Superior temporal gyrus (tissue), 1 donor: ENCODE measurements around the gene CHAF1A.

Experiments
- DNase-seq: peaks from one replicate; pipeline ENCODE4 v3.0.0-alpha.2; 2016; ENCODE audit errors: extremely low spot score

CHAF1A gene

DNA sequence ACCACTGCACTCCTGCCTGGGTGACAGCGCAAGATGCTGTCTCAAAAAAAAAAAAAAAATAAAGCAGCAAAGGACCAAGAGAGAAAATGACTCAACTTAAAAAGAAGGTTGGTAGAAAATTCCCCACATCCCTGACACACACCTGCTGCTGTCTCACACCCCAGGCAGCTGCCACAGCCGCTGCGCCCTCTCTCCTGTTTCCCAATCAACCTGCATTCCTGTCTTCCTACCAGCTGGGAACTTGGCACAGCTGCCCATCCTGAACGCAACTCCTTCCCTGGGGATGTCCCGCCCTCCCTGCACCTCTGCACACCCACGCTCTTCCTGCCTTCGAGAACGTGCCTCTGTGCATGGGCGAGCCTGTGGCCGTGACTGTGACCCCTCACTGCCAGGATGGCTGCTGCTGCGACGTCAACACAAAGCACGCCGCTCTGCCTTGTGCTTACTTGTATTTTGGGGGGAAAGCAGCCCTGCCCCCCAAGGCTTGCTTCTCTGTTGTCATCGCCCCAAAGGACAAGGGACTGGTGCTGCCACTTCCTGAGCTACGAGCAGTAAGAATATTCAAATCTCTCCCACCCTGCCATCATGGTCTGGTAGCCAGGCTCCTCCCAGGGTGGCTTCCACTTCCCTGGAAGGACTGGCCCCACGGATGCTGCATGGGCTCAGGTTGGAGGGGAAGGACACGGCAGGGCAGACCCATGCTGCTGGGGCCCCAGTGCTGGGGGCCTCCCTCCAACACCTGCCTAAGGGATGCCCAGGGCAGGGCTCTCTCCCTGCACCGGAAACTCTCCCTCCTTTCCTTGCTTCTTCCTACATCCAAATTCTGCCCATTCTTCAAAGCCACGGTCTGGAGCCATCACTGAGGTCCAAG lies 22.8 kb upstream of the CHAF1A start:
- no peak for DNase-seq

DNA sequence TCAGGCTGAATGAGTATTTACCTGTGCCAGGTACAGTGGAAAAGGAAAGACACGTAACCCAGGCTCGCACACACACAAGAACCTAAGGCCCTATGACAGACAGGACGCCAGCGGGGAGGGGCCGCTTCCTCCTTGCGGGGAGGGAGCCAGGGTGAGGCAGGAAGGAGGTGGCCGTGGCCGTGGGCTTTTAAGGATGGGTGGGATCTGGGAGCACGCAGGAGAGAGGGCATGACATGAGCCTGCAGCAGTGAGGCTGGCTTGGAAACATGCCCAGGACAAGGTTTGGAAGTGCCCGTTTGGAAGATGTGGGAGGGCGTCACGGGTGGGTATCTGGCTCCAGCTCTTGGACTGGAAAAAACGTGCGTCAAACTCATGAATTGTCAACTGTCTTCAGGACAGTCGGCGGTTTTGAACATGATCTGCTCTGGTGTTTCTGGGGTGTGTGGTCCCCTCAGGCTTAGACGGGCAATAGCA lies 22.1 kb upstream of the CHAF1A start:
- no peak for DNase-seq

DNA sequence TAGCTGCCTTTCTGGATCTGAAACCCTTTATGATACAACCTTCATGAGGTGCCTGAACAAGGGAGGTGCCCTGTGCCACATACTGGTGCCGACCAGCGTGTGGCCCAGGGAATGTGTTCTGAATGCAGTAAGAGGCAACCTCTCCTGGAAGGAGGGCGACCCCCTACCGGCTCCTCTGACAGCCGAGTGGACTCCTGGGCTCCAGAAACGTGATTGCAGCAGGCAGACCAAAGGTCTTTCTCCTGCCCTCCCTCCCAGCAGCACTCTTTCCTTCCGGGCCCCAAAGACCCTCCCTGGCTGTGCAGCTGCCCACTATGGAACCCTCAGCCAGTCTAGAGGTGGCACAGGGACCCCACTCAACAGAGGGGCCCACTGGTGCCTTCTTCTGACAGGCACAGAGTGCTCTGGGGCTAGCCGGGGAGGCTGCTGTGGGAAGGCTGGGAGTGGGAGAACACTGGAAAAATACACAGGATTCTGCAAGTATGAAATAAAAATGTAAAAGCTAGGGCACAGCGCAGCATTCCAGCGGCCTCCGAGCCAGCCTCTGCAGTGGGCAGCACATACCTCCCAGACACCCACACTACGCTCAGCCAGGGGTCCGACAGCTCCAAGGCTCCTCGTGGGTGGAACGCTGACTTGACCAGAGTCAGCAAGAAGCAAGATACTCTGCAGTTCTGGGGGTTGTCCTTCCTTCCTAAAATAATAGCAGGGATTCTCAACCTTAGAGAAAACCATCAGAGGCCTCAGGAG lies 17.0 kb upstream of the CHAF1A start:
- no peak for DNase-seq

DNA sequence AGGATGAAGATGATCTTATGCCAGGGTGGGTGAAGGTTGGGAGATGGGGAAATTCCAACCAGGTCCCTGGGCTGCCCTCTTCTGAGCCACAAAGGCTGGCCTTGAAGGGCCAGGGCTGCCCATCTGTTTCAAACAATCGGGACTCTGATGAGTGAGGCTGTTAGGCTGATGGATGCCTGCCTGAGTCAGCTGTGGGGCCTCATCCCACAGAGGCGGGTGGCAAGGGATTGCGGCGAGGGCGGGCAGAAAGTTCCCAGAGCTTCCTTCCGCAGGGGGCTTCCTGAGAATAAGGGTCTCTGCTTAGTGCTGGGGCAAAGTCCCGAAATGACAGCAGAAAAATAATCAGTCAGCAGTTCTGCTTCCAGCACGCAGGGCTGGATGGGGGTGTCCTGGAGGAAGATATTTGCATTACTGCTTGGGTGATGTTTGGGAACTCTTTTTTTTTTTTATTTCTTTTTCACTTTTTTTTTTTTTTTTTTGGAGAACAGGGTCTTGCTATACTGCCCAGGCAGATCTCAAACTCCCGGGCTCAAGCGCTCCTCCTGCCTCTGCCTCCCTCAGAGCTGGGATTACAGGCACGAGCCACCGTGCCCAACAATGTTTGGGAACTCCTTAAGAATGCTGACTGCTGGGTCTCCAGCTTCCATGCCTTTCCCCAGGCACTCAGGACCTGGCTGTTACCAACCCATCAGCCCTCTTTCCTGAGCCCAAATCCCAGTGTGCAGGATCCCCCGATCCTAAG lies 16.2 kb upstream of the CHAF1A start:
- peak; percentile 79 for DNase-seq

DNA sequence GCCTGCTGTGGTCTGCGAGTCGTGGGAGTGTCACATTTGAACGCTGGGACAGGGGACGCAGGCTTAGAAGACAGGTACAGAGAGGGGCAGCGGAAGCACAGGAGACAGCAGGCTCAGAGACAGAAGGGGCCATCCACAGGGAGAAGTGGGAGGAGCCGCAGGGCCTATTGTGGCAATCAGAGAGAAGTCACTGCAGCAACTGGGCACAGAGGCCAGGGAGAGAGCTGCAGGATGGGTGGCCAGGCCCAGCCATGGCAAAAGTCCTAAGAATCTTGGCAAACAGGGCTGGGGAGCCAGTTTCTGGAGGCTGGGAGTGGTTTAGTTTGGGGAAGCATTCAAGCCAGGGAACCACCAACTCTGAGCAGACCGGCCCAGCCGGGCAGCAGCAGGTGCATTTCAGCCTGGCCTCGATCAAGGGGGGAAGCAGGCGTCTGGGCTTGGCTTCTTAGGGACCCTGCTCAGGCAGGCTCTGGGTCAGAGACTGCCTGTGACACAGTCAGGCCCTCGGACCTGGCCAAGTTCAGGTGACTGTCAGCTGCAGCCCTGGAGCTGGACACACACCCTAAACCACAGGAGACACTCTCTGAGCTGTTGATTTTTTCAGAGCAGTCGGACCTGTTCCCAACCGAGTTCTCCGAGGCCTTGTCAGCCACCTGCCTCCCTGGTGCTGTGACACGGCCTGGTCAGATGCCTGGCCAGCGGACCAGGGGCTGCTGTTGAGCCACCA lies 13.9 kb upstream of the CHAF1A start:
- no peak for DNase-seq

DNA sequence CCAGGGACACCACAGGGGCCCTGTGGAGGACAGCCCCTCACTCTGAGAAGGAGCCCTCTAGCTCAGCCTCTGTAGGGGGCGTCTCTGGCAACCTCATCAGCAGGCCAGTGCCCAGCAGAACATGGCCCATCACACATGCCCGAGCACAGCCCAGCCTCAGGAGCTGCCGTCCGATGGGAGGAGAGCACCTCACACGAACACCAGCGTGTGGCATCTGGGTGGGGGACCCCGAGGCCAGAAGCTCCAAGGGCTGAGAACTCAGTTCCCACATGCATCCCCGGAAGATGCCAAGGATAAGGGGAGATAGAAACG lies 13.4 kb upstream of the CHAF1A start:
- DNase-seq, result no peak

DNA sequence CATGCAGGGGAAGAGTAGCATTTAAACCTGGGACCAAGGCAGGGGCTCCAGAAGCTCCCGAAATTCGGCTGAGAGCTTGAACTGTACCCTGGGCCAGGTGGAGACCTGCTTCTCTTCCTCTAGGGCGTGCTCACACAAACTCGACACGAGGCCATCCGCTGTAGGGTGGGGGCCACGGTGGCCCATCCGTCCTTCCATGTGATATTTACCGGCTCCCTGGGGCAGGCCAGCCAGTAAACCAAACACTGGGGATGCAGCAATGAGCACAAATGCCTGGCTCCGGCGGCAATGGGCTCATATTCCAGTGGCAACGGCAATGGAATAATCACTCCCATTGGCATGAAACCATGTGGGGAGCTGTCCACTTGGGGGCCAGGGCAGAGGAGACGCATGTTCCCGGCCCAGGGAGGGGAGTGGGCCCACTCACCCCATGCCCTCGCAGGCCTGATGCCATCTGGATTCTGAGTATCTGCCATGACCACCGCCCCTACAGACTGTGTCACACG lies 12.9 kb upstream of the CHAF1A start:
- DNase-seq, result no peak

DNA sequence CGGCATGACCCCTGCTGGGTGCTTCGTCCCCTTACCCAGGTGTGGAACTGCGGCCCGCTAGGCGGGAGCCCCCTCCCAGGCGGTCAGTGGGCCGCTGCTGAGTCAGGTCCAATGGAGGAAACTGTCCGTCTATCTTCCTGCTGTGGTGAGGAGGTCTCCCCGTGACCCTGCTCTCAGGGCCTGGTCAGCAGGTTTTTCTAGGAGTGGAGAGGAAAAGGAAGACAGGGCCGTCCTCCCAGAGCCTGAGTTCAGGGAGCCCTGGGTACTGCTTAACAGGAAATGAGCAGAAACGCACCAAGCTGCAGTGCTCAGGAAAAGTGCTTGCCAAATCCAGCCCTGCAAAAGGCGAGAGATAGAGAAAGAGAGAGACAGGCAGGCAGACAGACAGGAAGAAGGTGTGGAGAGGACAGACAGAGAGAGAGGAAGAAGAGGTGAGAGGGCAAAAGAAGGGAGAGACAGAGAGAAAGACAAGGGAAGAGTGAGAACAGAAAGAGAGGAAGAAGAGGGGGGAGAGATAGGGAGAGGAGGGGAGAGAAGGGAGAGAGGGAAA lies 12.3 kb upstream of the CHAF1A start:
- peak; percentile 18 for DNase-seq

DNA sequence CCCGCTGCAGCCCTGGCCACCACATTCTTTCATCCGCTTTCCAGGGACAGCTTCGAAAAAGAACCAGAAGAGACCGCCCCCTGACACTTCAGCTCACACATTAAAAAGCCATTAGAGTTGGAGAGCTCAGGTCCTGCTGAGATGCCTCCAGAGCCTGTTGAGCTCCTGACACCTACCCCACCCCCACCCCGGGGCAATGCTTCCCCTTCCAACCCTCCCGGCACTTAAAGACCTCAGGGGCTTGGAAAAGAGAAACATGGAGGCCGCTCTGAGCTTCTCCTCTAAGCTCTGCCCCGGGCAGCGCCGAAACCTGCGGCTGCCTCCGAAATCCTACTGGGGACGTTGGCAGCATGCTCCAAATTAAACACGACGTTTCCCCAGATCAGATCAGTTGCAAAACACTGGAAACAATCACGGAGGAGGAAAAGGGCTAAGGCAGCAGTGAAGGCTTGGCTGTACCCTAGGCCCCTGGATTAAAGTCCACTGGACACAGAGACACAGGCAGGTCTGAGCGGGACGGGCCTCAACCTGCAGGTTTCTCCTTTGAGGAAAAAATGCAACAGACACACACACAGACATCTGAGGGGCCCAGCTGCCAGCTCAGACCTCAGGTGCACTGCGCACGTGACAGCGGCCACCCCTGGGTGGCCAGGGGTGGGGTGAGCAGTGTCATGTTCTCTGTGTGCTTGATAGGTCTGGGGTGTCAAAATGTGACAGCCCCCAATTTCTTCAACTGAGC lies 11.7 kb upstream of the CHAF1A start:
- no peak for DNase-seq

DNA sequence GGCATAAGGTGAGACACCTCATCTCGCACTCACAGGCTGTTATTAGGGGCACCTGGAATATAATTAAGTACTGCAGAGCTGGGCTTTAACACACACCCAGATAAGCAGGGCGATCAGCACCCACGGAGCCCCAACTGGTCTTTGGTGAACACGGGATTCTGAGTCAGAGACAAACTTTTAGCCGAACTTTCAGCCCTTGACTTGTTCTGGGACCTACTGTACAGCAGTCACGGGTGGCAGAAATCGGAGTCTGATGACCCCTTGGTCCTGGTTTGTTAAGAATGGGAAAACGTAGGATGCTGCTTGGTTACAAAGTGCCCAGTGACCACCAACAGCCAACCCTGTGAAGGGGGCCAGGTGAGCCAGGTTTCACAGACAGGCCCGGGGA lies 11.1 kb upstream of the CHAF1A start:
- DNase-seq, result no peak

DNA sequence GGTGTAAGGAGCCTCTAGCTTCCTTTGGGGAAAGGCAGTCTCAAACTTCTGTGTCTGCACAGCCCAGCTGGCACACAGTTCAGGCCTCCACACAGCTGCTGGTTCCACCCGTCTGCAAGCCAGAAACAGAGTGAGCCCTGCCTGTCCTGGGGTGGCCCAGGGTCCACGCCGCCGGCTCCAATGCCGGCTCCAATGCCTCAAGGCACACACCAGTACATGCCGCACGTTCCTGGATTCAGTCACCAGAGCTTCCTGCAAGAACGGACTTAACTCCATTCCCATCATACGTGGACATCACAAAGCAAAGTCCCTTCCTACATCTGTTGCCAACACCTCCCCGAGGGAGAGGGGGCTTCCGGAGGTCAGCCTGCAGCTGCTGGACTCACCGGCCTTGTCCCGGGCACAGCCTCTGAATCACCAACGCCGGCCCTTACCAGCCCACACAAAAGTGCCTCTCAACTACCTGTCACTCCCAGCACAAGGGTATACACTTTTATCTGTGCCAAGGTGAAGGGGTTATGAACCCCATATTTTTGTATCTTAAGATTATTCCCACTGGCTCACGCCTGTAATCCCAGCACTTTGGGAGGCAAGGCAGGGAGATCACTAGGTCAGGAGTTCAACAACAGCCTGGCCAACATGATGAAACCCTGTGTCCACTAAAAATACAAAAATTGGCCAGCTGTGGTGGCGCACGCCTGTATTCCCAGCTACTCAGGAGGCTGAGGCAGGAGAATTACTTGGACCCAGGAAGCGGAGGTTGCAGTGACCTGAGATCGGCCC lies 10.5 kb upstream of the CHAF1A start:
- DNase-seq, result no peak

DNA sequence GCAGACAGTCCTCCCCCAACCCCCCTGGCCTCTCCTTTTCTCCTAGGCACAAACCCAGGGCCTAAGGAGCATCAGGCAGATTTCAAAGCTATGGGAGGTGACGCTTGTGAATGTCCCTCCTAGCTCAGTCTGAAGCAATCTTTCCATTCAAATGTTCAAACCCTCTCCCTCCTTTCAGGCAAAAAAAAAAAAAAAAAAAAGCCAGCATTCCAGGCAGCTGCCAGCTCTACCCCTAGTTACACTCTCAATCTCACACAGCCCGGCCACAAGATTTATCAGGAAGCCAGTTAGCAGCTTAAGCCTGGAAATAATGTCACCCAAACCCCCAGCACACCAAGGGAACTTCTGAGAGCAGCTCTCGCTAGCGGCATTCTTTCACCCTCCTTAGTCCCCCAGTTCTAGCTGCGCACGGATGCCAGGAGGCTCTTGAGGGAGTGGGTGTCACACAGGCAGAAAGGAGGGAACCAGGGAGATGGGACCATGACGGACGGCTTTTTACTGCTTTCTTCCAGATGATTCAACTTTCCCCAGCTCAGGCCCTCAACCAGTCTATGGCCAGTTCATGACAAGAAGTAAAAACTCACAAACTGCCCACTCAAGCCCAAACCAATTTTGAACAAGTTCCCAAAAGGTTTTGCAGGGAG lies 8.4 kb upstream of the CHAF1A start:
- no peak for DNase-seq

DNA sequence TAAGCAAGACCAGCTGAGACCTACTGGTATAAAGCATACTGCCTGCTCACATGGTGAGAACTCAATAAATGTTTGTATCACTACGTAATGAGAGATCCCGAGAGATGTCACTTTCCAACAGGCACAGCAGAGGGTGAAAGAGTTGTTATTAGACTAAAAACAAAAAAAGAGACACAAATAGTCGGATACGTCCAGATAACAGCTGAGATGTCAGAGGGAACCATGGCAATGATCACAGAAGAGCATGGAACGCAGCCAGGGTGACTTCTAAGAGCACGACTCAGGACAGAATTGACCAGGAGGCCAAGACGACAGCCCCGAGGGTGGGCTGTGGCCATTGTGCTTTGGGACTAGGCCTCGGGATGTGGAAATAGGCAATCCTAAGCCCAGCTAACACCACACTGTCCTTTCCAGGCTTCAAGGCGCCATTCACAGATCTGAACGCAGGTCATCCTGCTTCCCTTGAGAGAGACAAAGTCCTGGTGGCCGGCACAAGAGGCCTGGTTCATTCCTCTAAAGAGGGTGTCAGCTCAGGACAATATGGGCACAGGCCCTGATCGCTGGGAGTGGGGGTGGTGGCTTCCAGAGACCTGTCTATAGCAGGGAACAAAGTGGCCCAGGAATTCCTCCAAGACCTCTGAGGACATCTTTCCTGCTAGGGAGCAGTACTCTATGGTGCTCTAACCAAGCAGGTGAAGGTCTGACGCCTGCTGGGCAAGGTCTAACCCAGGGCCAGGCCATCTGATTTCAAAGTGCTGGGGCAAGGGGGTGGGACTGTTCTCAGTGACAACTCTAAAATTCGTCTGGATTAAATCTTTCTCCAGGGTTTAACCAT lies 5.3 kb upstream of the CHAF1A start:
- DNase-seq, result no peak

DNA sequence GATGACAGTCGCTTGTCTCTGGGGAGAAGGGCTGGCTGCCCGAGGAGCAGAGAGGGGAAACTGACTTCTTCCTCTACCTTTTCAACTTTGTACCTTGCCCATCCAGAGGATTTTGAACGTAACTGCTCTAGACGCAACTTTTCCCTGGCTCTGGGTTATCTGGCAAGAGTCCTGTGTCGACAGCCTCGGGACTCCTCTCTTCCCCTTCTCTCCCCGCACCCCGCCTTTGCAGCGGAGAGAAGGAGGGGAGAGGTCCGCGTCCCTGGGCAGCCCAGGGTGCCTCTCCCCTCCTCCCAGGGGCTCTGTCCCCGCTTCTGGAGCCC lies 2.7 kb upstream of the CHAF1A start:
- DNase-seq, result peak; percentile 39

DNA sequence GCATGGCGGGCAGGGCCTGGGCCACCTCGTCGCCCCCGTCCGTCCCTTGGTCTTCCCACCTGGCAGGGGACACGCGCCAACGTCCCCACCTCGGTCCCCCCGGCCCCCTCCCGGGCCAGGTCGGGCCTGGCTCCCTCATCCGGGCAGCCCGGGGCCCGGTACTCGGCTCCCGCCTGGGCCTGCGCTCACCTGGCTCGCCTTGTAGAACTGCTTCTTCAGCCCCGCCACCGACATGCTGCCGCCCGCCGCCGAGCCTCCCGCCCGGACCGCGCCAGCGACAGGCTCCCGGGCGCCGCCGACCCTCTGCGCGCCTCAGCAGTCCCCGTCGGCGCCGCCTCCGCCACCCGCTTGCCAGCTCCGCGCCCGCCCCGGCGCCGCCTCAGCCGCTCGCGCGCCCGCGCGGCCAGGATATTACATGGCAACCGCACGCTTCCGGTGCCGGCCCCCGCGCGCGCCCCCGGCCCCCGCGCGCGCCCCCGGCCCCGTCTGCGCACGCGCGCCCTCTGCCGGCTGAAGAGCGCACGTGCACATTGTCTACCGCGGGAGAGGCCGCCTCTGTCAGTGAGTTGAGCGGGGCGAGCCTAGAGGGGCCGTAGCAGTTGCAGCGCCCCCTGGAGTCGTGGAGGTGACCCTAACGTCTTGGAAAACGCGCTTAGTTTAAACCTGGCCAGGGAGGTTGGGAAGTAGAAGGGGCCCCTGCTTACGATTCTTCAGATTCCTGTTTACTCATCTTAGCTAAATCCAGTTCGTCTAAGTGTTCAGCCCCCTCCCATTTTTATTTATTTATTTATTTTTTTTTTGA lies 2.1 kb upstream of the CHAF1A start, which contains the start of gene SH3GL1:
Gene SH3GL1, minus strand, starts transcription at position 413 of the 802 bp plus-strand sequence. Its CDS starts 179 bp downstream, at position 234.
- DNase-seq, result peak; percentile 94

DNA sequence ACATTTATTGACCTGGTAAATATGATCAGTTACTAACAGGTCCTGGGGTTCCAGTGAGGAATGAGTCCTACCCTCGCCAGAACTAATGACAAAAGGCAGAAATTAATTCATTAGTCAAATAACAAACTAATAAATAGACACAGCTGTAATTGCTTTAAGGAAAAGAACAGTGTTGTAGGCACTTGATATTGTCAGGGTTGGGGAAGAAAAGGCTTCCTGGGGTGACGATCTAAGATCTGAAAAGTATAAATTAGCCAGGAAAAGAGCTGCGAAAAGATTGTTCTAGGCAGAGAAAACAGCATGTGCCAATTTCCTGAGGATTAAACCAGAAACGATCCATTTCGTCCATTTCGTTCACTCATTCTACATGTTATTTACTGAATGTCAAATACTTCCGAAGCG lies 670 bp upstream of the CHAF1A start:
- no peak for DNase-seq

DNA sequence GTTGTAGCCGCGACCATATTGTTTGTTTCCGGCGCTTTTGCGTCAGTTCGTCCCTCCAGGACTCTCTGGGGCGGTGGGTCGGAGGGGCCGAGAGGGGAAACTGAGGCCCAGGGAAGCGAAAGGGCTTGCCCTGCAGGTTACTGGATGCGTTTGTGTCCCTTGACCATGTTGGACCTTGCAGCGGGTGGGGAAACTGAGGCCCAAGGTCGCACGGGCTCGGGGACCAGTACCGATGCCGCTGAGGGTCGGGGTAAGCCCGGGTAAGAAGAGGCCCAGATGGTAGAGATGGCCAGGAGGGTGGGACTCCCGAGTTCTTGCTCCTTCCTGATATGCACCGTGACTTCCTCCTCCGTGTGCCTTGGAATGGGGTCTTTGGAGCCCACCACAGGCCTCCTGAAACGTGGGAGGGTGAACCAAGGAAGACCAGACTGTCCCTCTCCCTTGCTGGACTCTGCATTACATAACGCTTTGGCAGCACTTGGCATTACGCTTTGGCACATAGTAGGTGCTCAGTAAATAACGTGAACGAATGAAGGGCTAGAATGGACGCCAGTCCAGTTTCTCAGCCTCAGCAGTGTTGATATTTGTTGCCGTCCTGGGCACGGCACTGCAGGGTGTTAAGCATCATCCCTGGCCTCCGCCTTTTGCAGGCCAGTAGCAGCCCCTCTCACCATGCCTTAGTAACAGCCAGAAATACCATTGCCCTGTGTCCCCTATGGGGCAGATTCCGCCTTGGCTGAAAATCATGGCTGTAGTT lies 743 bp downstream of the CHAF1A start:
- DNase-seq, result no peak
